MM.1S (cell line): ENCODE data around the gene DDX27.
"Not testable (repeated sequence)": the region's sequence is repeated elsewhere in the genome, so short reads cannot be mapped to it uniquely, and the experiment has no call there.

ENCODE experiments used
- EZH2 ChIP-seq: fragments of 300-600 bp; sonication (generic); optimal IDR thresholded peaks from 2 replicates; pipeline ENCODE3; 2017; ENCODE audit warnings: low read depth, mild to moderate bottlenecking, antibody characterized with exemption, low read length, mixed read lengths
- EZH2phosphoT487 ChIP-seq: fragments of 300-600 bp; sonication (generic); IDR thresholded peaks from 2 replicates; pipeline ENCODE4 v1.6.1; 2018; ENCODE audit warnings: antibody characterized with exemption, low read length
- TF ChIP-seq, protein P1 (sequence below): fragments of 300-600 bp; sonication (generic); IDR thresholded peaks from 2 replicates; pipeline ENCODE4 v1.5.1; 2016; ENCODE audit warnings: antibody characterized with exemption, low read length, mixed read lengths

DNA sequence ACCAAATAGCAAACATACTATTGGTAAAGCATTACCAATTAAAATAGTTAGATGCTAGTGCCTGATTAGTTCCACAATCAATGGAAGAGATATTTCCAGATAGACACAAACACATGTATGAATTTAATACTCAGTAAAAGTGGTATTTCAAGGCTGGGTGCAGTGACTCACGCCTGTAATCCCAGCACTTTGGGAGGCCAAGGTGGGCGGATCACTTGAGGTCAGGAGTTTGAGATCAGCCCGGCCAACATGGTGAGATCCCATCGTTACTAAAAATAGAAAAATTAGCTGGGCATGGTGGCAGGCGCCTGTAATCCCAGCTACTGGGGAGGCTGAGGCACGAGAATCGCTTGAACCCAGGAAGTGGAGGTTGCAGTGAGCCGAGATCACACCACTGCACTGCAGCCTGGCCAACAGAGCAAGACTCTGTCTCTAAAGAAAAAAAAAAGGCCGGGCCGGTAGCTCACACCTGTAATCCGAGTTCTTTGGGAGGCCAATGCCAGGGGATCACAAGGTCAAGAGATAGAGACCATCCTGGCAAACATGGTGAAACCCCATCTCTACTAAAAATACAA is 26.2 kb upstream of the DDX27 start:
- TF ChIP-seq, protein P1, sequence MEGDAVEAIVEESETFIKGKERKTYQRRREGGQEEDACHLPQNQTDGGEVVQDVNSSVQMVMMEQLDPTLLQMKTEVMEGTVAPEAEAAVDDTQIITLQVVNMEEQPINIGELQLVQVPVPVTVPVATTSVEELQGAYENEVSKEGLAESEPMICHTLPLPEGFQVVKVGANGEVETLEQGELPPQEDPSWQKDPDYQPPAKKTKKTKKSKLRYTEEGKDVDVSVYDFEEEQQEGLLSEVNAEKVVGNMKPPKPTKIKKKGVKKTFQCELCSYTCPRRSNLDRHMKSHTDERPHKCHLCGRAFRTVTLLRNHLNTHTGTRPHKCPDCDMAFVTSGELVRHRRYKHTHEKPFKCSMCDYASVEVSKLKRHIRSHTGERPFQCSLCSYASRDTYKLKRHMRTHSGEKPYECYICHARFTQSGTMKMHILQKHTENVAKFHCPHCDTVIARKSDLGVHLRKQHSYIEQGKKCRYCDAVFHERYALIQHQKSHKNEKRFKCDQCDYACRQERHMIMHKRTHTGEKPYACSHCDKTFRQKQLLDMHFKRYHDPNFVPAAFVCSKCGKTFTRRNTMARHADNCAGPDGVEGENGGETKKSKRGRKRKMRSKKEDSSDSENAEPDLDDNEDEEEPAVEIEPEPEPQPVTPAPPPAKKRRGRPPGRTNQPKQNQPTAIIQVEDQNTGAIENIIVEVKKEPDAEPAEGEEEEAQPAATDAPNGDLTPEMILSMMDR: not testable (repeated sequence)
- not testable (repeated sequence) for TF ChIP-seq EZH2phosphoT487, EZH2
